Activated CD4-positive, CD25-positive, alpha-beta regulatory T cell (primary cell): ENCODE data around the gene PTGES3L.
"Not testable (repeated sequence)": the region's sequence is repeated elsewhere in the genome, so short reads cannot be mapped to it uniquely, and the experiment has no call there.

Source experiments
- DNase-seq, 4 experiments: peaks; one replicate each; lab custom pipeline; 2025; lab: John Stamatoyannopoulos, UW

The PTGES3L gene

DNA sequence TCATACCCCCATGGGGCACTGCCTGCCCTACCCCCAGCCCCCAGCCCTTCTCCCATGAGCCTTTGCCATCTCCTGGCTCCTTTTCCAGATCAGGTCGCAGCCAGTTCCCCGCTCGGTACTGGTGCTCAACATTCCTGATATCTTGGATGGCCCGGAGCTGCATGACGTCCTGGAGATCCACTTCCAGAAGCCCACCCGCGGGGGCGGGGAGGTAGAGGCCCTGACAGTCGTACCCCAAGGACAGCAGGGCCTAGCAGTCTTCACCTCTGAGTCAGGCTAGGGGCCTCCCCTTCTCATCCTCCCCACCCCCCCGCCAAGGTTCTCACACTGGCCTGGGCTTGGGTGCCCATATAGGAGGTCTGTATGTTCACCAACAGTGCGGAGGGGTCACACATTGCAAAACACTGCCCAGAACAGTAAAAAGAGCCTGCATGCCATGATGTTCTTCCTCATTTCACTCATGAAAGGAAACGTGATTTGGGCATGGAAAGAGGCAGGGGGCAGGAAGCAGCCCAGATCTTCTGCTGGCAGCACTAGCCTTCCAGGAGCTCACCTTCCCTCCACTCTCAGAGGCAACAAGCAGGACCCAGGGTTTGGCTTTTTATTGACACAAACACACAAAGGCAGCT, 34.3 kb upstream of the PTGES3L start:
- DNase-seq, result no peak

DNA sequence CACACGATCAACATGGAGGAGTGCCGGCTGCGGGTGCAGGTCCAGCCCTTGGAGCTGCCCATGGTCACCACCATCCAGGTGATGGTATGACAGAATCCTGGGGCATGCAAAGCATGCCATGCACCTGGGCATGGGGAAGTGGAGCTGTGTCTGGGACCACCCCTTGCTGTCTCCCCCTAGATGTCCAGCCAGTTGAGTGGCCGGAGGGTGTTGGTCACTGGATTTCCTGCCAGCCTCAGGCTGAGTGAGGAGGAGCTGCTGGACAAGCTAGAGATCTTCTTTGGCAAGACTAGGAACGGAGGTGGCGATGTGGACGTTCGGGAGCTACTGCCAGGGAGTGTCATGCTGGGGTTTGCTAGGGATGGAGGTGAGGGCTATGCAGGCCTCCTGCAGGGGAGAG, 33.4 kb upstream of the PTGES3L start:
- no peak for DNase-seq

DNA sequence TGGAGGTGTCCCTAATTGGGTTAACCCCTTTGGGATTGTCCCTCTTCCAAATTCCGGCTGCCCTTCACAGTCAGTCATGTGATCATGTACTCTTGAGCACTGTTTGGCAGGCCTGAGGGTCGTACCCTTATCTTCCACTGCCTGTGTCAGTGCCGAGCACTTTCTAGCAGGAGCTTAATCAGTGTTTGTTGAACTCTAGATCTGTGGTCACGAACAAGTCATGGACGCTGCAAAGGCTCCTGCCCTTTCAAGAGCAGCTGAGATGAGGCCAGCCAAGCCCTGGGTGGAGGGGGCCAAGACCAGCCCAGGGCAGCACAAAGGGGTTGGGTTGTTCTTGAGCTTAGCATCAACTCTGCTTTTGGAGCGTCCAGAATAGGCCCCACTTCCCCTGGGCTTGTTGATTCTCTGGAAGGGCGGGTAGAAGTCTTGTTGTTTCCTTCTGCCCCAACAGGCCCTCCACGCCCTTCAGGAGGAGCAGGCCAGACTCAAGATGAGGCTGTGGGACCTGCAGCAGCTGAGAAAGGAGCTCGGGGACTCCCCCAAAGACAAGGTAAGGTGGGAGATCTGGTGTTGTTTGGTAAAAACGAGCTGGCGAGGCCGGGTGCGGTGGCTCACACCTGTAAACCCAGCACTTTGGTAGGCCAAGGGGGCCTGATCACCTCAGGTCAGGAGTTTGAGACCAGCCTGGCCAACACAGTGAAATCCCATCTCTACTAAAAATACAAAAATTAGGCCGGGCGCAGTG, 32.0 kb upstream of the PTGES3L start:
- DNase-seq, result no peak

- DNase-seq, result no peak
Measured at GRCh38 chr17:43010667-43011308, 30.9 kb upstream of the PTGES3L start.

- peak; percentile 61 to 79 (median 72) for DNase-seq
Measured at GRCh38 chr17:43006639-43007551, 27.0 kb upstream of the PTGES3L start, which contains the start of gene IFI35. Gene IFI35 (plus strand): TSS chr17:43006784. CDS start chr17:43006948, 164 bp downstream.

DNA sequence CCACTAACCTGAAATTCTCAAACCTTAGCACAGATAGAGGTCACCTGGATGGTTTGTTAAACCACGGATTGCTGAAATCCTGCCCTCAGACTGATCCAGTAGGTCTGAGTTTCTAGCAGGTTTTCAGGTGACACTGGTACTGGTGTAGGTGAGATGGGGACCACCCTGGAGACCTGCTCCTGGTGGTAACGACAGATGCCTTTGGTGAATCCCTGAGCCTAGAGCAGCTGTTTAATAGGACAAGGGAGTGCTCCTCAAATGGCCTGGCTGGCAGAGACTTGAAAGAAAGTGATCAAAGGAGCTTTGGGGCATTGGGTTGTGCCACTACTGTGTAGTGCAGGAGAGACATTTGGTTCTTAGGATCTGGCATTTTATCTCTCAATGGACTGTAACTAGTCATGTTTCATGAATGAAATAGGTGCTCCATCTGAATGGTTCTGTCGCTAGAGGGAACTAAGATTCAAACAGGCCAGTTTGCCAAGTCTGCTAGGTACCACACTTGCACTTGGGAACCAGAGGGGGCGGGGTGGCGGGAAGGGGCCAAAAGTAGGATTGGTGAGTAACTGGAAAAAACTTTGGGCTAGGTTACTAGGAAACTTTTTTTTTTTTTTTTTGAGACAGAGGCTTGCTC, 23.8 kb upstream of the PTGES3L start:
- DNase-seq, result no peak

GRCh38 chr17:43000894-43001293, 21.0 kb upstream of the PTGES3L start:
- DNase-seq, result not testable (repeated sequence)

DNA sequence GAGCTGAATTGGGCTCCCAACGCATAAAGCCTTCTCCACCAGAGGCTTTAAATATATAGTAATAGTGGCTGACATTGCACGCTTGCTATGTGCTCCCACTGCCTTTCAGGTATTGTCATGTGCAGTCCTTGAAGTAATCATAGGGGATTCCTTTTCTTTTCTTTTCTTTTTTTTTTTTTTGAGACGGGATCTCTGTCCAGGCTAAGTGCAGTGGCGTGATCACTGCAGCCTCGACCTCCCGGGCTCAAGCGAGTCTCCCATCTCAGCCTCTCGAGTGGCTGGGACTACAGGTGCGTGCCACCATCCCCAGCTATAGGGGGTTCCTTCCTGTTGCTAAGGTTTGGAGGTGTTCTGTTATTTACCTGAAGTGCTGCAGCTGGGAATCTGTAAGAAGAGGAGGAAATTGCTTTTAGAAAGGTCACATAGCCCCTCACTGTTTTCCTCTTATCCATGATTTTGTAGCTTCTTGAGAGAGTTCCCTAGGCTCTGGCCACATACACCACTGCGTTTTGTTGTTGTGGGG, 19.2 kb upstream of the PTGES3L start:
- DNase-seq, result no peak

DNA sequence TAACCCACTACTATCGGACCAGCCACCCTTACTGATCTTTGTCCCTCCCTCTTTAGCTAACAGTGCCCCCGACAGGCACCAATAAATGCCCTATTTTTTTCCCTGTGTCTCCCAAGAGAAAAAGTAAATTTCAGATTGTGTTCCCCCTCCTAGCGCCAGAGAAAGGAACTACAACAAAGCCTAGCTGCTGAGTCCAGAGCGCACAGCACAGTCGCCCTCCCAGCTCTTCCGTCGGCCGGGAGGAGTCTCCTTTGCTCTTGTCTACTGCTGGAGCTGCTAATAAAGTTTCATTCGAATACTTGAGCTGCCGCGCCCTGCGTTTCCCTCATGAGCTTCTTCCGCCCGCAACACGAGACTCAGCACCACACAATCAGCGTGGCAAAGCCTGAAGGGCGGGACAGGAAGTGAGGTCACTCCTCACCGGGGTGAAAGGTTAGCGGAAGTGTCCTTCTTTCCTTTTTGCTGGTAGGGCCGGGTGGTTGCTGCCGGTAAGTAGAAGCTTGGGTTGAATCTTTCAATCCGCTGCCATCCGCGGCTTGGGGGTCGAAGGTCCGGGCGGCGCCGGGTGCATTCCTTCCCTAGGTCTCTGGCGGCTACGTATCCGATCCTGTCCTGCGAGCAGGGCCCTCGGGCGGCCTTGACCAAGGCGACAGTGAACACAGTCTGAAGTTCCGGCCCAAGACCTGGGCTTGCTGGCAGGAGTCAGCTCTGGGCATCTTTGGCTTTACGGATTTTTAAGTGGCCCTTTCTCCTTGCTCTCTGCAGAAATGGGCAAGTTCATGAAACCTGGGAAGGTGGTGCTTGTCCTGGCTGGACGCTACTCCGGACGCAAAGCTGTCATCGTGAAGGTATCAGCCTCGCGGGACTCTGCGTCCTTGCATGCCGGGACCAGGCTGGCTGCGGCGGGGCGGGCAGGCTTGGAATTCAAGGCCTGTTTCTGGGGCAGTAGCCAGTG, 18.4 kb upstream of the PTGES3L start, which contains the start of gene RPL27:
RPL27 (plus strand) TSS at position 436 of the 955 bp plus-strand sequence; CDS start at position 768, 332 bp downstream.
- peak; percentile 87 to 94 (median 92) for DNase-seq

- no peak for DNase-seq
Measured at GRCh38 chr17:42997390-42997983, 17.6 kb upstream of the PTGES3L start.

- not testable (repeated sequence) for DNase-seq
Measured at GRCh38 chr17:42993913-42994312, 14.0 kb upstream of the PTGES3L start.

GRCh38 chr17:42992872-42993271, 13.0 kb upstream of the PTGES3L start:
- no peak for DNase-seq

DNA sequence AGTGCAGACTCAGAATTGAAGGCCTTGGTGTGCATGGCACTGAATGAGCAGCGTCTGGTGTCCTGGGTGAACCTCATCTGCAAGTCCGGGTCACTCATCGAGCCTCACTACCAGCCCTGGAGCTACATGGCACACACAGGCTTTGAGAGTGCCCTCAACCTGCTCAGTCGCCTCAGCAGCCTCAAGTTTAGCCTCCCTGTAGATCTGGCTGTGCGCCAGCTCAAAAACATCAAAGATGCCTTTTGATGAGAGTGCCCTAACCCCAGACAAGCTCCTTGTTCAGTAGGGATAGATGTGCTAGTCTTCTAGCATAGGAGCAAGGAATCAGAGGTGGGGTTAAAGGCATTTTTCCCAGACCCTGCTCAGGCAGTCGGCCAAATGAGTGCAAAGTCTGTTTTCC, 11.6 kb upstream of the PTGES3L start:
- DNase-seq, result no peak

- DNase-seq, result no peak
Measured at GRCh38 chr17:42989726-42990652, 10.1 kb upstream of the PTGES3L start.

- no peak for DNase-seq
Measured at GRCh38 chr17:42989141-42989540, 9.3 kb upstream of the PTGES3L start.

DNA sequence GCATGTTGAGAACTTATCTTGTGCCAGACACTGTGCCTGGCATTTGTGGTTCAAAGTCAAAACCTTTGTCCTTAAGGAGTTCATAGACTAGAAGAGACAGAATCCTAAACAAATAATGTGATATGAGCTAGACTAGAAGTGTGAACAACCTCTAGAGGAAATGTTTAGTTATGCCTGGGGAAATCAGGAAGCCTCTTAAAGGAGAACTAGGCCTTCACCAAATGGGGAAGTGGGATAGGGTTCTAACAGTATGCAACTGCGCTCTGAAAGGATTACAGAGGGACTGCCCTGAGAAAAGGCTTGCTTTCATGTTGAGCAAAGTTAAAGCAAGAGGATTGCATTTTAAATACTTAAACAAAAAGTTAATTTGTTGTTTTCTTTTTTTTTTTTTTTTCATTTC, 5.3 kb upstream of the PTGES3L start:
- DNase-seq, result no peak

GRCh38 chr17:42982266-42982665, 2.4 kb upstream of the PTGES3L start:
- DNase-seq, result no peak

DNA sequence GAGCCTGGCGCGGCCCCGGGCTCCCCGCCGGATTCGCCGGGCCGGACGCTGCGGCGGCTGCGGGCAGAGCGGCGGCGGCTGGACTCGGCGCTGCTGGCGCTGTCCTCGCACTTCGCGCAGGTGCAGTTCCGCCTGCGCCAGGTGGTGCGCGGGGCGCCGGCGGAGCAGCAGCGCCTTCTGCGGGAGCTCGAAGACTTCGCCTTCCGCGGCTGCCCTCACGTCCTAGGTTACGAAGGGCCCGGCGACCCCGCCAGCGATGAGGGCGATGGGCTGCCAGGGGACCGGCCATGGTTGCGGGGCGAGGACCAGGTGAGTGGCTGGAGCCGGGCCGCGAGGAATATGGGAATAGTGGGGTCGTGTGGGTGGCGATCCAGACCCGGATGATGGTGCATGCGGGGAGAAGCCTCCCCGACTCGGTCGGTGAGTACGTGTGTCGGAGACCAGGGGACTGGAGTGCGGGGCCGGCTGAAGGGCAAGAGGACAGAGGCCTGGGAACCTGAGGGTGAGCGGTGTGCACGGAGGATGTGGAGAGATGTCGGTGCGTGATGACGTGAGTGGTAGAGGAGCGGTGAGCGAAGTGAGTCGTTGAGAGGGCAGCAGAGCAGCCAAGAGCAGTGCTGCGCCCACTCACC, 1.0 kb upstream of the PTGES3L start:
- DNase-seq, result peak; percentile 27 to 37 (median 28)
